Progenitor cell of endocrine pancreas (in vitro differentiated cells): ENCODE data around the gene TBC1D12. TPM values are rescaled to one million over a fixed set of nuclear protein-coding genes. Genes with fewer than 3 reads are reported as not detected.

Experiments
- DNase-seq: peaks from one replicate; pipeline ENCODE4 v3.0.0; 2021; ENCODE audit warnings: low spot score; ENCODE audit not compliant: unreplicated experiment
- H3K27ac Mint-ChIP-seq: 2 replicates; pipeline ENCODE4 v1.8.0; 2021; ENCODE audit warnings: mild to moderate bottlenecking, moderate library complexity, mixed read lengths
- H3K27me3 Mint-ChIP-seq: 2 replicates; pipeline ENCODE4 v1.8.0; 2021; ENCODE audit warnings: mixed read lengths
- H3K36me3 Mint-ChIP-seq: 2 replicates; pipeline ENCODE4 v1.8.0; 2022; ENCODE audit warnings: mixed read lengths; ENCODE audit not compliant: insufficient read depth
- H3K4me1 Mint-ChIP-seq: 2 replicates; pipeline ENCODE4 v1.8.0; 2021; ENCODE audit warnings: low read depth, mixed read lengths
- H3K4me3 Mint-ChIP-seq: 2 replicates; pipeline ENCODE4 v1.8.0; 2021; ENCODE audit warnings: low read depth, mild to moderate bottlenecking, moderate library complexity, mixed read lengths
- H3K9me3 Mint-ChIP-seq: 2 replicates; pipeline ENCODE4 v1.8.0; 2021; ENCODE audit warnings: low read depth, mixed read lengths
- total RNA-seq: library from RNA; stranded (reverse); gene quantifications from 2 replicates; pipeline ENCODE4 v1.2.1, GENCODE V29; 2021
- TF ChIP-seq, protein P1 (sequence below): fragments of 200-600 bp; sonication (generic); IDR thresholded peaks from one replicate; pipeline ENCODE4 v1.5.0; 2021; ENCODE audit warnings: antibody characterized with exemption, mild to moderate bottlenecking; ENCODE audit not compliant: unreplicated experiment

TBC1D12 gene
- total RNA-seq, 1 donor from 2014 or later = 8.0 TPM

DNA sequence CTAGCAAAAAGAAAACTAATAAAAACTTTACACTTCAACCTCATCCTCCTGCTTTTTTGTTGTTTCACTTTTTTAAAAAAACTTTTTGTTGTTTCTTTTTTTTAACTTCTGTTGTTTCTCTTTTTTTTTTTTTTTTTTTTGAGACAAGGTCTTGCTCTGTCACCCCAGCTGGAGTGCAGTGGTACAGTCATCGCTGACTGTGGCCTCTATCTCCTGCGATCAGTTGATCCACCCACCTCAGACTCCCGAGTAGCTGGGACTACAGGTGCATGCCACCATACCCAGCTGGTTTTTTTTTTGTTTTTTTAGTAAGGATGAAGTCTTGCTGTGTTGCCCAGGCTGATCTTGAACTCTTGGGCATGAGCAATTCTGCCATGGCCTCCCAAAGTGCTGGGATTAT is 85.2 kb downstream of the TBC1D12 start:
- no peak for DNase-seq
- Mint-ChIP-seq H3K4me3 (no peak overlapping the region), H3K9me3 (peaks cover 26% of the 10 kb centered on the region), H3K27me3 (no peaks in the 10 kb centered on the region), H3K27ac (no peak overlapping the region), H3K36me3 (peaks cover 26% of the 10 kb centered on the region), H3K4me1 (peaks cover 3% of the 10 kb centered on the region)
- TF ChIP-seq, protein P1, sequence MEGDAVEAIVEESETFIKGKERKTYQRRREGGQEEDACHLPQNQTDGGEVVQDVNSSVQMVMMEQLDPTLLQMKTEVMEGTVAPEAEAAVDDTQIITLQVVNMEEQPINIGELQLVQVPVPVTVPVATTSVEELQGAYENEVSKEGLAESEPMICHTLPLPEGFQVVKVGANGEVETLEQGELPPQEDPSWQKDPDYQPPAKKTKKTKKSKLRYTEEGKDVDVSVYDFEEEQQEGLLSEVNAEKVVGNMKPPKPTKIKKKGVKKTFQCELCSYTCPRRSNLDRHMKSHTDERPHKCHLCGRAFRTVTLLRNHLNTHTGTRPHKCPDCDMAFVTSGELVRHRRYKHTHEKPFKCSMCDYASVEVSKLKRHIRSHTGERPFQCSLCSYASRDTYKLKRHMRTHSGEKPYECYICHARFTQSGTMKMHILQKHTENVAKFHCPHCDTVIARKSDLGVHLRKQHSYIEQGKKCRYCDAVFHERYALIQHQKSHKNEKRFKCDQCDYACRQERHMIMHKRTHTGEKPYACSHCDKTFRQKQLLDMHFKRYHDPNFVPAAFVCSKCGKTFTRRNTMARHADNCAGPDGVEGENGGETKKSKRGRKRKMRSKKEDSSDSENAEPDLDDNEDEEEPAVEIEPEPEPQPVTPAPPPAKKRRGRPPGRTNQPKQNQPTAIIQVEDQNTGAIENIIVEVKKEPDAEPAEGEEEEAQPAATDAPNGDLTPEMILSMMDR = no peak

DNA sequence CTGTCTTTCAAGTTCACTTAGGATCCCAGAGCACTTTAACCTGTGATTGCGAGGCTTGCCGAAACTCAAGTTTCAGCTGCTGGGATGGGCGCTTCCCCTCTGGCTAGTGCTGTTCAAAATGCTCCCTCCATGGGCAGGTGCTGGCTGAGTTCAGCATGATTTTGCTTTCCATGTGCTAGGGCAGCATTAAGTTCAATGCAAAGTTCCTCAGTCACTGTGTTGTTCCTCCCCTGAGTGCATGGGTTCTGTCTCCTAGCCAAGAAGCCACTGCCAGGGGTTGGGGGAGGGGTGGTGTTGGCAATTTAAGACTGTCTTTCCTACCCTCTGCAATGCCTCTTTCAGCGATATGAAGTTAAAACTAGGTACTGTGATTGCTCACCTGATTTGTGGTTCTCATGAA is 86.8 kb downstream of the TBC1D12 start:
- peaks cover 18% of the 10 kb centered on the region for H3K36me3 Mint-ChIP-seq
- no peaks in the 10 kb centered on the region for H3K27me3 Mint-ChIP-seq
- H3K9me3 Mint-ChIP-seq = peaks cover 21% of the 10 kb centered on the region
- TF ChIP-seq, protein P1 = no peak
- no peak overlapping the region for H3K4me3 Mint-ChIP-seq
- H3K4me1 Mint-ChIP-seq = peaks cover 3% of the 10 kb centered on the region
- H3K27ac Mint-ChIP-seq = no peak overlapping the region
- no peak for DNase-seq

DNA sequence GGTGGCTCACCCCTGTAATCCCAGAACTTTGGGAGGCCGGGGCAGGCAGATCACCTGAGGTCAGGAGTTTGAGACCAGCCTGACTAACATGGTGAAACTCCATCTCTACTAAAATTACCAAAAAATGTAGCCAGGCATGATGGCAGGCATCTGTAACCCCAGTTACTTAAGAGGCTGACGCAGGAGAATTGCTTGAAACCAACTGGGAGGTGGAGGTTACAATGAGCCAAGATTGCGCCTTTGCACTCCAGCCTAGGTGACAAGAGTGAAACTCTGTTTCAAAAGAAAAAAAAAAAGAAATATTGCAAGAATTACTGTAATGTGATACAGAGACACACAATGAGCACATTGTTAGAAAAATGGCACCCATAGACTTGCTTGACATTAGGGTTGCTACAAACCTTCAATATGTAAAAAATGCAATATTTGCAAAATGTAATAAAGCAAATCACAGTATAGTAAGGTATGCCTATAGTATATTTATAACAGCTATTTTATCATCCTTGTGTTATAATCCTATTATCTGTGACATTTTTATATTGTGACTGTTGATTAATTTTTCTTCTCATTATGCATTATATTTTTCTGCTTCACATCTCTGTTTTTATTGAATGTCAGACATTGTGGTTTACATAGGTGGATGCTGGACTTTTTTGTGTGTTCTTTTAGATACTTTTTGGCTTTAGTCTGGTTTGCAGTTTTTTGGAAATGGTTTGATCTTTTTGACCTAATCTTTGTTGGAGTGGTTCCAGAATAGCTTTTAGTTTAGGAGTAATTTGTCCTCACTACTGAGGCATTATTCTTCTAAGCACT is 87.8 kb downstream of the TBC1D12 start:
- TF ChIP-seq, protein P1 = no peak
- peaks cover 11% of the 10 kb centered on the region for H3K36me3 Mint-ChIP-seq

GRCh38 chr10:94490789-94491039 is 88.4 kb downstream of the TBC1D12 start:
- Mint-ChIP-seq H3K27me3 (no peaks in the 10 kb centered on the region), H3K27ac (no peak overlapping the region), H3K4me3 (no peak overlapping the region), H3K4me1 (peaks cover 3% of the 10 kb centered on the region), H3K36me3 (peaks cover 7% of the 10 kb centered on the region), H3K9me3 (peaks cover 13% of the 10 kb centered on the region)
- TF ChIP-seq, protein P1 = no peak
- no peak for DNase-seq

More for the DNA sequence above, 87.8 kb downstream of the TBC1D12 start:
- Mint-ChIP-seq H3K4me3 (no peak overlapping the region), H3K27ac (no peak overlapping the region), H3K4me1 (peaks cover 3% of the 10 kb centered on the region), H3K27me3 (no peaks in the 10 kb centered on the region), H3K9me3 (peaks cover 19% of the 10 kb centered on the region)
- DNase-seq = no peak

DNA sequence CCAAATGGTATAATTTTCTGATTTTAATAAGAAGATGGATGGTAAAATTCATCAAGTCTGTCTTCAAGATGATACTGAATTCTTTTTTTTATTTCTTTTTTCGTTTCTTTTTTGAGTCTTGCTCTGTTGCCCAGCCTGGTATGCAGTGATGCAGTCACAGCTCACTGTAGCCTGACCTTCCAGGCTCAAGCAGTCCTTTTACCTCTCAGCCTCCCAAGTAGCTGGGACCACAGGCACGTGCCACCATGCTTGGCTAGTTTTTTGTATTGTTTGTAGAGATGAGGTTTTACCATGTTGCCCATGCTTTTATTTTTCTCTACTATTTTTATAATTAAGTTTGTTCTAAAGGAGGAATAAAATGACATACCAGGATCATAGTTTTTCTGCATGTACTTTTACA is 91.1 kb downstream of the TBC1D12 start:
- Mint-ChIP-seq H3K36me3 (no peaks in the 10 kb centered on the region), H3K27me3 (no peaks in the 10 kb centered on the region), H3K9me3 (no peaks in the 10 kb centered on the region), H3K4me3 (no peak overlapping the region), H3K4me1 (peaks cover 3% of the 10 kb centered on the region), H3K27ac (no peak overlapping the region)
- no peak for DNase-seq
- TF ChIP-seq, protein P1 = no peak
